ENCODE data around the gene C11orf54.

DNA sequence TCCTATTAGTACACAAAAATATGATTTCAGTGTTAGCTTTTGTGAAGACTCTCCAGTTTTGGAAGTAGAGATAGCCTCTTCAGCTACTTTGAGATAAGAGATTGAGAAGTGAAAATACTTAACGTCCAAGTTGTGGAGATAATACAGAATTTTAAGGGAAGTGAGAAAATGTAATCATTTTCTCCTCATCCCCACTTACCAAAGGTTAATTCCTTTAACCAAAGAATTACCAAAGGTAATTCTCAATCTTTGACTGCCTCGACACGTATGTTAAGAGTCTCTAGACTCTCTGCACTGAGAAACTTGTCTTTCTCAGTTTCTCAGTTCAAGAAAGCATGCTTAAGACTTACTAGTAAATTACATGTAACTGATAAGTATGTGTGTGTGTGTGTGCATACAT is 15.3 kb downstream of the C11orf54 start:
- no peak for TF ChIP-seq REST (IDR thresholded peaks at IDR 0.05; ENCODE audit: low read depth, low read length)
- no peak for TF ChIP-seq ELK1 (IDR thresholded peaks at IDR 0.05; ENCODE audit: low read depth, low read length)
- TF ChIP-seq, protein P1, sequence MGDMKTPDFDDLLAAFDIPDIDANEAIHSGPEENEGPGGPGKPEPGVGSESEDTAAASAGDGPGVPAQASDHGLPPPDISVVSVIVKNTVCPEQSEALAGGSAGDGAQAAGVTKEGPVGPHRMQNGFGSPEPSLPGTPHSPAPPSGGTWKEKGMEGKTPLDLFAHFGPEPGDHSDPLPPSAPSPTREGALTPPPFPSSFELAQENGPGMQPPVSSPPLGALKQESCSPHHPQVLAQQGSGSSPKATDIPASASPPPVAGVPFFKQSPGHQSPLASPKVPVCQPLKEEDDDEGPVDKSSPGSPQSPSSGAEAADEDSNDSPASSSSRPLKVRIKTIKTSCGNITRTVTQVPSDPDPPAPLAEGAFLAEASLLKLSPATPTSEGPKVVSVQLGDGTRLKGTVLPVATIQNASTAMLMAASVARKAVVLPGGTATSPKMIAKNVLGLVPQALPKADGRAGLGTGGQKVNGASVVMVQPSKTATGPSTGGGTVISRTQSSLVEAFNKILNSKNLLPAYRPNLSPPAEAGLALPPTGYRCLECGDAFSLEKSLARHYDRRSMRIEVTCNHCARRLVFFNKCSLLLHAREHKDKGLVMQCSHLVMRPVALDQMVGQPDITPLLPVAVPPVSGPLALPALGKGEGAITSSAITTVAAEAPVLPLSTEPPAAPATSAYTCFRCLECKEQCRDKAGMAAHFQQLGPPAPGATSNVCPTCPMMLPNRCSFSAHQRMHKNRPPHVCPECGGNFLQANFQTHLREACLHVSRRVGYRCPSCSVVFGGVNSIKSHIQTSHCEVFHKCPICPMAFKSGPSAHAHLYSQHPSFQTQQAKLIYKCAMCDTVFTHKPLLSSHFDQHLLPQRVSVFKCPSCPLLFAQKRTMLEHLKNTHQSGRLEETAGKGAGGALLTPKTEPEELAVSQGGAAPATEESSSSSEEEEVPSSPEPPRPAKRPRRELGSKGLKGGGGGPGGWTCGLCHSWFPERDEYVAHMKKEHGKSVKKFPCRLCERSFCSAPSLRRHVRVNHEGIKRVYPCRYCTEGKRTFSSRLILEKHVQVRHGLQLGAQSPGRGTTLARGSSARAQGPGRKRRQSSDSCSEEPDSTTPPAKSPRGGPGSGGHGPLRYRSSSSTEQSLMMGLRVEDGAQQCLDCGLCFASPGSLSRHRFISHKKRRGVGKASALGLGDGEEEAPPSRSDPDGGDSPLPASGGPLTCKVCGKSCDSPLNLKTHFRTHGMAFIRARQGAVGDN (IDR thresholded peaks at IDR 0.05), result no peak
- peak; percentile 70; the same call in 1 of the 2 replicates for TF ChIP-seq SPI1 (IDR thresholded peaks at IDR 0.05; ENCODE audit: borderline replicate concordance, insufficient read depth, low read depth, low read length)
- TF ChIP-seq, protein P2, sequence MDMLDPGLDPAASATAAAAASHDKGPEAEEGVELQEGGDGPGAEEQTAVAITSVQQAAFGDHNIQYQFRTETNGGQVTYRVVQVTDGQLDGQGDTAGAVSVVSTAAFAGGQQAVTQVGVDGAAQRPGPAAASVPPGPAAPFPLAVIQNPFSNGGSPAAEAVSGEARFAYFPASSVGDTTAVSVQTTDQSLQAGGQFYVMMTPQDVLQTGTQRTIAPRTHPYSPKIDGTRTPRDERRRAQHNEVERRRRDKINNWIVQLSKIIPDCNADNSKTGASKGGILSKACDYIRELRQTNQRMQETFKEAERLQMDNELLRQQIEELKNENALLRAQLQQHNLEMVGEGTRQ (IDR thresholded peaks at IDR 0.05; ENCODE audit: borderline replicate concordance, low read depth, low read length), result no peak
